Liver (tissue), 9 donors: ENCODE data around the gene IL17RB. TPM values are rescaled to one million over a fixed set of nuclear protein-coding genes. Genes with fewer than 3 reads are reported as not detected.

Source experiments
- DNase-seq: peaks from one replicate; pipeline ENCODE4 v3.0.0-alpha.2; 2017; ENCODE audit warnings: low spot score
- H3K27ac ChIP-seq, 2 donors: one replicate each; pipeline ENCODE4 v1.7.0; 2013; ENCODE audit warnings: inconsistent platforms in 2 of 2, low read length in 2 of 2, control low read depth in 1 of 2, low read depth in 1 of 2, mild to moderate bottlenecking in 1 of 2
- H3K27me3 ChIP-seq, 4 donors: one replicate each; pipeline versions ENCODE4 v1.6.1 to v1.7.0; 2013; ENCODE audit warnings: low read length in 3 of 4, inconsistent platforms in 1 of 4, mild to moderate bottlenecking in 1 of 4, moderate library complexity in 1 of 4; ENCODE audit not compliant: control insufficient read depth in 4 of 4, insufficient read depth in 4 of 4
- H3K36me3 ChIP-seq, 4 donors: one replicate each; pipeline versions ENCODE4 v1.6.1 to v1.7.0; 2013; ENCODE audit warnings: low read length in 3 of 4, mild to moderate bottlenecking in 3 of 4, low read depth in 1 of 4, moderate library complexity in 1 of 4; ENCODE audit not compliant: control insufficient read depth in 4 of 4, insufficient read depth in 3 of 4
- H3K4me1 ChIP-seq, 4 donors: one replicate each; pipeline versions ENCODE4 v1.6.1 to v1.7.0; 2013; ENCODE audit warnings: low read length in 3 of 4, mild to moderate bottlenecking in 3 of 4, moderate library complexity in 1 of 4; ENCODE audit not compliant: control insufficient read depth in 4 of 4, insufficient read depth in 4 of 4
- H3K4me3 ChIP-seq, 3 donors: one replicate each; pipeline versions ENCODE4 v1.6.1 to v1.7.0; 2013; ENCODE audit warnings: low read length in 3 of 3, control low read depth in 1 of 3, low read depth in 1 of 3, mild to moderate bottlenecking in 1 of 3
- H3K9ac ChIP-seq, 2 donors: one replicate each; pipeline ENCODE4 v1.7.0; 2013; ENCODE audit warnings: low read length in 2 of 2, mild to moderate bottlenecking in 2 of 2, moderate library complexity in 2 of 2, control low read depth in 1 of 2, low read depth in 1 of 2
- H3K9me3 ChIP-seq, 4 donors: one replicate each; pipeline versions ENCODE4 v1.6.1 to v1.7.0; 2013; ENCODE audit warnings: low read length in 3 of 4; ENCODE audit not compliant: control insufficient read depth in 4 of 4
- CTCF ChIP-seq: fragments of 150-350 bp; IDR thresholded peaks from 2 replicates; pipeline ENCODE4 v1.5.1; 2017; ENCODE audit warnings: improper control_type of control experiment, low read depth, low read length; ENCODE audit not compliant: missing input control
- EGR1 ChIP-seq, 2 donors: IDR thresholded peaks; 2 replicates each; pipeline ENCODE4 v1.6.1; 2016 to 2018; ENCODE audit warnings: antibody characterized with exemption in 2 of 2, low read depth in 2 of 2
- FOXA1 ChIP-seq: IDR thresholded peaks from 2 replicates; pipeline ENCODE4 v1.6.1; 2016; ENCODE audit warnings: antibody characterized with exemption
- GABPA ChIP-seq, 2 donors: IDR thresholded peaks in 1 of 2; conservative IDR thresholded peaks in 1 of 2; 2 replicates each; pipeline ENCODE4 v1.6.1; 2016; ENCODE audit warnings: antibody characterized with exemption in 2 of 2, mild to moderate bottlenecking in 1 of 2, moderate library complexity in 1 of 2
- HNF4A ChIP-seq, 2 donors: conservative IDR thresholded peaks; 2 replicates each; pipeline ENCODE4 v1.6.1; 2016; ENCODE audit warnings: antibody characterized with exemption in 2 of 2, mild to moderate bottlenecking in 2 of 2
- HNF4G ChIP-seq: IDR thresholded peaks from 2 replicates; pipeline ENCODE4 v1.6.1; 2016; ENCODE audit warnings: antibody characterized with exemption
- JUND ChIP-seq, 2 donors: IDR thresholded peaks; 2 replicates each; pipeline ENCODE4 v1.6.1; 2016; ENCODE audit warnings: antibody characterized with exemption in 2 of 2
- RAD21 ChIP-seq, 2 donors: IDR thresholded peaks; 2 replicates each; pipeline ENCODE4 v1.6.1; 2016; ENCODE audit warnings: antibody characterized with exemption in 2 of 2, mild to moderate bottlenecking in 2 of 2
- RXRA ChIP-seq, 2 donors: IDR thresholded peaks; 2 replicates each; pipeline ENCODE4 v1.6.1; 2017 to 2018; ENCODE audit warnings: antibody characterized with exemption in 2 of 2, mild to moderate bottlenecking in 1 of 2
- SP1 ChIP-seq: IDR thresholded peaks from 2 replicates; pipeline ENCODE4 v1.6.1; 2018; ENCODE audit warnings: antibody characterized with exemption, mild to moderate bottlenecking
- YY1 ChIP-seq: IDR thresholded peaks from 2 replicates; pipeline ENCODE4 v1.6.1; 2016; ENCODE audit warnings: antibody characterized with exemption, mild to moderate bottlenecking
- ZBTB33 ChIP-seq: IDR thresholded peaks from 2 replicates; pipeline ENCODE4 v1.6.1; 2016; ENCODE audit warnings: antibody characterized with exemption
- WGBS: extraction: QIAGEN DNeasy Blood & Tissue Kit; methylation state at CpG from one replicate; pipeline ENCODE4 v1.1.7; 2013; 5-methylcytosine and 5-hydroxymethylcytosine counted together
- polyA plus RNA-seq, 2 donors: library from polyadenylated mRNA; stranded (reverse) in 1 of 2; unstranded in 1 of 2; fragments of 200-250 nt in 1 of 2; fragments of >200 nt in 1 of 2; fragmentation: Nextera tagmentation in 1 of 2; extraction: Ambion mirVana in 1 of 2; gene quantifications; one replicate each; pipeline versions ENCODE4 v1.2.1 to v1.2.3, GENCODE V29; 2013 to 2015
- total RNA-seq, 2 donors: library from RNA; depleted of rRNA; stranded (reverse); fragments of >200 nt; gene quantifications; one replicate each; pipeline ENCODE4 v1.2.3, GENCODE V29; 2014
- TF ChIP-seq, protein P1 (sequence below): IDR thresholded peaks from 2 replicates; pipeline ENCODE4 v1.6.1; 2016; ENCODE audit warnings: antibody characterized with exemption
- TF ChIP-seq, protein P2 (sequence below): IDR thresholded peaks from 2 replicates; pipeline ENCODE4 v1.6.1; 2016; ENCODE audit warnings: antibody characterized with exemption
- TF ChIP-seq, protein P3 (sequence below): IDR thresholded peaks from 2 replicates; pipeline ENCODE4 v1.6.1; 2016; ENCODE audit warnings: antibody characterized with exemption, mild to moderate bottlenecking
- donor health status: healthy.
- donor health status: healthy.
- donor health status: healthy.
- donor health status: healthy.
- donor health status: healthy.

Gene IL17RB
- total and polyA plus RNA-seq, 4 donors, result 11.8 to 21.6 (median 15.8) TPM

DNA sequence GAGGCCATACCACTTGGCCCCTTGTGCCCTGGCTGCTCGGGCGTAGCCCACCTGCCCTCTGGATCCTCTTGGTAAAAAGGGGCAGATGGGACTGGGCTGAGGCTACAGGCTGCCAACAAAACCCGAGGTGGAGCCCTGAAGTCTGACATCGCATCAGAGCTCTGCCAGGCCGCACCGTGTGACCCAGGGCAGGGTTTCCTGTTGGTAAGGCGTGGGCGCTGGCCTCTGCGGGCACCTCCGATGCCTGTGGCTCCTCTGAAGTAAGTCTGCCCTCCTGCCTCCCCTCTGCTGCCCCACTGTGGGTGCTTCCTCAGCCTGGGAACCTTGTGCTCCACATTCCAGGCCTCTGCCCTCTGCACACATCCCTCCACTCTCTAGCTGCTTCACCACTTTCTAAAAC lies 9.0 kb upstream of the IL17RB start:
- 87% methylated on average over 10 of the region's 10 CpGs for WGBS
- no peaks in the 10 kb centered on the region for H3K9me3 ChIP-seq
- H3K27ac ChIP-seq, result no peak overlapping the region
- no peak for TF ChIP-seq YY1
- TF ChIP-seq, protein P1, sequence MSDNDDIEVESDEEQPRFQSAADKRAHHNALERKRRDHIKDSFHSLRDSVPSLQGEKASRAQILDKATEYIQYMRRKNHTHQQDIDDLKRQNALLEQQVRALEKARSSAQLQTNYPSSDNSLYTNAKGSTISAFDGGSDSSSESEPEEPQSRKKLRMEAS, result no peak
- H3K4me3 ChIP-seq, result no peak overlapping the region
- no peaks in the 10 kb centered on the region for H3K27me3 ChIP-seq
- peaks cover 4 to 29% (median 11%) of the 10 kb centered on the region in 4 donors for H3K36me3 ChIP-seq
- H3K4me1 ChIP-seq, result peaks cover 0 to 34% (median 5%) of the 10 kb centered on the region in 4 donors
- H3K9ac ChIP-seq, result no peak overlapping the region
- DNase-seq, result no peak

DNA sequence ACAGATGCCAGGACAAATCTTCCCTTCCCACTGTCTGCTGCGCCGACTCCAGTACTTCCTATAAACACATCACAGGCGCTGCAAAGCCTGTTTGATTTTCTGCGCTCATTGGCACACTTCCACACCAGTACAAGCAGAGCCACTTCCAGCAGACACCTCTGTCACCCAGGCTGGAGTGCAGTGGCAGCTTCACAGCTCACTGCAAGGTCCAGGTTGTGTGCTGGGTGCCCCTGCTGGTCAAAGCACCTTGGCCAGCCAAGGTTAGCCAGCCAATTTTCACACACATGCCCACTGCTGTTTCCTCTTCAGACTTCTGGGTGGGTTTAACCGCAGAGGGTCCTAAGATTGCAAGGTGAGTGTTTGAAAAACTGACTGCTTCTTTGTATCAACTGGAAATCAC lies 5.1 kb upstream of the IL17RB start:
- TF ChIP-seq HNF4A (conservative IDR thresholded peaks at IDR 0.05) (peak; percentile 65 to 75), CTCF (peak; percentile 33), EGR1 (IDR thresholded peaks at IDR 0.05; ENCODE audit: low read depth in 2 of 2) (peak in 1 of 2 donors; percentile 8), GABPA (IDR thresholded peaks at IDR 0.05 in 1 of 2, conservative IDR thresholded peaks at IDR 0.05 in 1 of 2) (no peak), FOXA1 (no peak), RXRA (IDR thresholded peaks at IDR 0.05) (peak; percentile 46 to 60), HNF4G (no peak), ZBTB33 (no peak), RAD21 (IDR thresholded peaks at IDR 0.05) (peak; percentile 59 to 67), JUND (IDR thresholded peaks at IDR 0.05) (no peak), SP1 (peak; percentile 48), YY1 (peak; percentile 46)
- TF ChIP-seq, protein P2, sequence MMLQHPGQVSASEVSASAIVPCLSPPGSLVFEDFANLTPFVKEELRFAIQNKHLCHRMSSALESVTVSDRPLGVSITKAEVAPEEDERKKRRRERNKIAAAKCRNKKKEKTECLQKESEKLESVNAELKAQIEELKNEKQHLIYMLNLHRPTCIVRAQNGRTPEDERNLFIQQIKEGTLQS, result no peak
- TF ChIP-seq, protein P3, sequence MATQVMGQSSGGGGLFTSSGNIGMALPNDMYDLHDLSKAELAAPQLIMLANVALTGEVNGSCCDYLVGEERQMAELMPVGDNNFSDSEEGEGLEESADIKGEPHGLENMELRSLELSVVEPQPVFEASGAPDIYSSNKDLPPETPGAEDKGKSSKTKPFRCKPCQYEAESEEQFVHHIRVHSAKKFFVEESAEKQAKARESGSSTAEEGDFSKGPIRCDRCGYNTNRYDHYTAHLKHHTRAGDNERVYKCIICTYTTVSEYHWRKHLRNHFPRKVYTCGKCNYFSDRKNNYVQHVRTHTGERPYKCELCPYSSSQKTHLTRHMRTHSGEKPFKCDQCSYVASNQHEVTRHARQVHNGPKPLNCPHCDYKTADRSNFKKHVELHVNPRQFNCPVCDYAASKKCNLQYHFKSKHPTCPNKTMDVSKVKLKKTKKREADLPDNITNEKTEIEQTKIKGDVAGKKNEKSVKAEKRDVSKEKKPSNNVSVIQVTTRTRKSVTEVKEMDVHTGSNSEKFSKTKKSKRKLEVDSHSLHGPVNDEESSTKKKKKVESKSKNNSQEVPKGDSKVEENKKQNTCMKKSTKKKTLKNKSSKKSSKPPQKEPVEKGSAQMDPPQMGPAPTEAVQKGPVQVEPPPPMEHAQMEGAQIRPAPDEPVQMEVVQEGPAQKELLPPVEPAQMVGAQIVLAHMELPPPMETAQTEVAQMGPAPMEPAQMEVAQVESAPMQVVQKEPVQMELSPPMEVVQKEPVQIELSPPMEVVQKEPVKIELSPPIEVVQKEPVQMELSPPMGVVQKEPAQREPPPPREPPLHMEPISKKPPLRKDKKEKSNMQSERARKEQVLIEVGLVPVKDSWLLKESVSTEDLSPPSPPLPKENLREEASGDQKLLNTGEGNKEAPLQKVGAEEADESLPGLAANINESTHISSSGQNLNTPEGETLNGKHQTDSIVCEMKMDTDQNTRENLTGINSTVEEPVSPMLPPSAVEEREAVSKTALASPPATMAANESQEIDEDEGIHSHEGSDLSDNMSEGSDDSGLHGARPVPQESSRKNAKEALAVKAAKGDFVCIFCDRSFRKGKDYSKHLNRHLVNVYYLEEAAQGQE, result peak; percentile 82
- TF ChIP-seq, protein P1, result peak; percentile 32
- WGBS, result 39% methylated on average over 5 of the region's 5 CpGs
- Histone ChIP-seq H3K4me1 (peaks cover 0 to 48% (median 15%) of the 10 kb centered on the region in 4 donors), H3K4me3 (no peak overlapping the region), H3K9me3 (no peaks in the 10 kb centered on the region), H3K27ac (peak overlapping the region; percentile 98 to 99), H3K36me3 (peaks cover 4 to 23% (median 7%) of the 10 kb centered on the region in 4 donors), H3K27me3 (no peaks in the 10 kb centered on the region), H3K9ac (peak overlapping the region; percentile 31 to 69)
- peak; percentile 42 for DNase-seq
